B cell (primary cell): ENCODE results near the gene FARP2.

Experiments used
- CTCF ChIP-seq: fragments of 200-600 bp; IDR thresholded peaks from one replicate; pipeline ENCODE4 v1.8.0; 2022; ENCODE audit warnings: antibody characterized with exemption, mild to moderate bottlenecking
- EZH2 ChIP-seq: IDR thresholded peaks from 2 replicates; pipeline ENCODE4 v1.6.1; 2012; ENCODE audit warnings: borderline replicate concordance, low read depth, mild to moderate bottlenecking, moderate library complexity, low read length; ENCODE audit not compliant: insufficient read depth, poor library complexity, severe bottlenecking

GRCh38 chr2:241511091-241511741 lies 155.1 kb downstream of the FARP2 start:
- TF ChIP-seq CTCF (no peak), EZH2 (no peak)
